PFSK-1 (cell line): ENCODE data around the gene DNAH2.

Source experiments
- FOXP2 ChIP-seq: optimal IDR thresholded peaks from 2 replicates; pipeline ENCODE3; 2011; ENCODE audit warnings: borderline replicate concordance, control low read depth, inconsistent platforms; ENCODE audit not compliant: insufficient read depth; ENCODE audit errors: extremely low read length, extremely low read depth
- POLR2AphosphoS5 ChIP-seq: IDR thresholded peaks from 2 replicates; pipeline ENCODE4 v1.6.1; 2012; ENCODE audit warnings: low read depth, mild to moderate bottlenecking, control low read depth, low read length, moderate library complexity
- SIN3A ChIP-seq: IDR thresholded peaks from 2 replicates; pipeline ENCODE4 v1.6.1; 2012; ENCODE audit warnings: mild to moderate bottlenecking, low read length, moderate library complexity, borderline replicate concordance; ENCODE audit not compliant: insufficient read depth
- TAF1 ChIP-seq: IDR thresholded peaks from 2 replicates; pipeline ENCODE4 v1.6.1; 2012; ENCODE audit warnings: low read length, control low read depth, borderline replicate concordance; ENCODE audit not compliant: insufficient read depth
- TF ChIP-seq, protein P1 (sequence below), 2 experiments: IDR thresholded peaks; 2 replicates each; pipeline versions ENCODE4 v1.6.1 to v1.8.0; 2011 to 2012; ENCODE audit warnings: low read depth in 2 of 2, low read length in 2 of 2, control low read depth in 1 of 2, inconsistent platforms in 1 of 2, mild to moderate bottlenecking in 1 of 2, moderate library complexity in 1 of 2; ENCODE audit not compliant: insufficient read depth in 1 of 2

DNA sequence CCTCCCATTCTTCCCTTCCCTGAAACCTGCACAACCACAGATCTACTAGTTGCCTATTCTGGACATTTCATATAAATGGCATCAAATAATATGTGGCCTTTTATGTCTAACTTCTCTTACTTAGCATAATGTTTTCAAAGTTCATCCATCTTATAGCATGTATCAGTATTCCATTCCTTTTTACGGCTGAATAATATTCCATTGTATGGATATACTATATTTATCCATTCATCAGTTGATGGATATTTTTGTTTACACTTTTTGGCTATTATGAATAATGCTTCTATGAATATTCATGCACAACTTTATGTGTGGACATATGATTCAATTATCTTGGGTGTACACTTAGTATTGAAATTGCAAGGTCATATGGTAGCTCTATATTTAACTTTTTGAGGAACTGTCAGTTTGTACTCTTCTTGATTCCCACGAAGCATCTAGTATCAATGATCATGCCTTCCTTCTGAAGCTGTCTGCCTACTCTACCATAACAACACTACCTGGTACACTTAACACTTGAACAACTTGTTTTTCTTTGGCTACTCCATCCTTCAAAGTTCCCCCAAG is 158.3 kb downstream of the DNAH2 start:
- TF ChIP-seq POLR2AphosphoS5, result no peak
- no peak for TF ChIP-seq TAF1
- no peak for TF ChIP-seq FOXP2
- TF ChIP-seq, protein P1, sequence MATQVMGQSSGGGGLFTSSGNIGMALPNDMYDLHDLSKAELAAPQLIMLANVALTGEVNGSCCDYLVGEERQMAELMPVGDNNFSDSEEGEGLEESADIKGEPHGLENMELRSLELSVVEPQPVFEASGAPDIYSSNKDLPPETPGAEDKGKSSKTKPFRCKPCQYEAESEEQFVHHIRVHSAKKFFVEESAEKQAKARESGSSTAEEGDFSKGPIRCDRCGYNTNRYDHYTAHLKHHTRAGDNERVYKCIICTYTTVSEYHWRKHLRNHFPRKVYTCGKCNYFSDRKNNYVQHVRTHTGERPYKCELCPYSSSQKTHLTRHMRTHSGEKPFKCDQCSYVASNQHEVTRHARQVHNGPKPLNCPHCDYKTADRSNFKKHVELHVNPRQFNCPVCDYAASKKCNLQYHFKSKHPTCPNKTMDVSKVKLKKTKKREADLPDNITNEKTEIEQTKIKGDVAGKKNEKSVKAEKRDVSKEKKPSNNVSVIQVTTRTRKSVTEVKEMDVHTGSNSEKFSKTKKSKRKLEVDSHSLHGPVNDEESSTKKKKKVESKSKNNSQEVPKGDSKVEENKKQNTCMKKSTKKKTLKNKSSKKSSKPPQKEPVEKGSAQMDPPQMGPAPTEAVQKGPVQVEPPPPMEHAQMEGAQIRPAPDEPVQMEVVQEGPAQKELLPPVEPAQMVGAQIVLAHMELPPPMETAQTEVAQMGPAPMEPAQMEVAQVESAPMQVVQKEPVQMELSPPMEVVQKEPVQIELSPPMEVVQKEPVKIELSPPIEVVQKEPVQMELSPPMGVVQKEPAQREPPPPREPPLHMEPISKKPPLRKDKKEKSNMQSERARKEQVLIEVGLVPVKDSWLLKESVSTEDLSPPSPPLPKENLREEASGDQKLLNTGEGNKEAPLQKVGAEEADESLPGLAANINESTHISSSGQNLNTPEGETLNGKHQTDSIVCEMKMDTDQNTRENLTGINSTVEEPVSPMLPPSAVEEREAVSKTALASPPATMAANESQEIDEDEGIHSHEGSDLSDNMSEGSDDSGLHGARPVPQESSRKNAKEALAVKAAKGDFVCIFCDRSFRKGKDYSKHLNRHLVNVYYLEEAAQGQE (IDR thresholded peaks at IDR 0.05; ENCODE audit: insufficient read depth in 1 of 2, low read depth in 2 of 2, low read length in 2 of 2), result no peak
- TF ChIP-seq SIN3A, result no peak
